ENCODE data around the gene SLPI.

The SLPI gene

DNA sequence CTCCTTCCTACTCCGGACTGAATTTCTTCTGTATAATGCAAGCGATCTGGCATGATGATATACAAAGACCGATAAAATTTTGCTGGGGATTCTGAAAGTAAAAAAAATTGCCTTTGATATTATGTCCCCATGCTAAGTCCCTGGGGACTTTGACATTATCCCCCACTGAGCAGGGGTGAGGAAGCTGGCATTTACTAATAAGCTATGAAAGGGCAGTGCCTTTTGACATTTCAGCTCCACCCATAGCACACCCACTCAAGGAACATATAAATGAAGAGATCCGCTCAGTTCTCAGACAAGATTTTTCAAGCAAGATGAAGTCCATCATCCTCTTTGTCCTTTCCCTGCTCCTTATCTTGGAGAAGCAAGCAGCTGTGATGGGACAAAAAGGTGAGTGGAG is 33.3 kb downstream of the SLPI start, which contains the start of gene SEMG2:
TSS of gene SEMG2 (plus strand) at position 298 of the 400 bp plus-strand sequence. CDS start at position 315, 17 bp downstream.
- no peak for DNase-seq (ENCODE audit: extremely low read depth in 1 of 2, low read depth in 1 of 2)

DNA sequence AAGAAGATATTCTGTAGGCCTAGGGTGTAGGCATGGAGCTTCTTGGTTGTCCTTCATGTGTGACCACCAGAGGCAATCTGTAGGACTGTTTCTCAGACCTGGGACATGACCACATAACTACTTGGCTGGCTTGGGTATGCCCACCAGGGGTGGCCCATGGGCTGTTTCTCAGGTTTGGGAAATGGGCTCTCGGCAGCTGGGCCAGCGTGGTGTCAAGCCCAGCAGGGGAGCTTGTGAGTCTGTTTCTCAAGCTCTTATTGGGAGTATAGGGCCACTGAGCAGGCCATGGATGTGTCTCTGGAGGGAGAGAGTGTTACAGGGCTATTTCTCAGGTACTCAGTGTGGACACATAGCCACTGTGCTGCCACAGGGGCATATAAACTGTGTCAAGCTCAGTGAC is 35.7 kb downstream of the SLPI start:
- no peak for DNase-seq (ENCODE audit: extremely low read depth in 1 of 2, low read depth in 1 of 2)

DNA sequence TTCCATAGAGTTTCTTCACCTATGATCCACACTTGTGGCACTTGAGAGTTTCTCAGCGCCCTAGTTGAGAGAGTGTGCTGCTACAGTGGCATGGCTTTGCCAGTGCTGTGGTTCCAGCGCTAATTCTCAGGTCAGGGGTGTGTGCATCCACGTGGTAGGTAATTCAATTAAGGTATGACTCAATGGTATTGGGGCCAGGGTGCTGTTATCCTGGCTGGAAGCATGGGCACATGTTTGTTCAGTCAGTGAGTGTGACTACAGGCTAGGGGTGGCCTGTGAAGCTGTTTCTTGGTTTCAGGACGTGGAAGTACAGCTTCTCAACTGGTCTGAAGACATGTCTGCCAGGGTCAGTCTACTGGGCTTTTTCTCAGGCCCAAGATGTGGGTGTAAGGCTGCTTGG is 36.2 kb downstream of the SLPI start:
- no peak for DNase-seq (ENCODE audit: extremely low read depth in 1 of 2, low read depth in 1 of 2)

GRCh38 chr20:45212836-45213235 is 41.5 kb downstream of the SLPI start:
- DNase-seq (ENCODE audit: extremely low read depth in 1 of 2, low read depth in 1 of 2) = no peak

DNA sequence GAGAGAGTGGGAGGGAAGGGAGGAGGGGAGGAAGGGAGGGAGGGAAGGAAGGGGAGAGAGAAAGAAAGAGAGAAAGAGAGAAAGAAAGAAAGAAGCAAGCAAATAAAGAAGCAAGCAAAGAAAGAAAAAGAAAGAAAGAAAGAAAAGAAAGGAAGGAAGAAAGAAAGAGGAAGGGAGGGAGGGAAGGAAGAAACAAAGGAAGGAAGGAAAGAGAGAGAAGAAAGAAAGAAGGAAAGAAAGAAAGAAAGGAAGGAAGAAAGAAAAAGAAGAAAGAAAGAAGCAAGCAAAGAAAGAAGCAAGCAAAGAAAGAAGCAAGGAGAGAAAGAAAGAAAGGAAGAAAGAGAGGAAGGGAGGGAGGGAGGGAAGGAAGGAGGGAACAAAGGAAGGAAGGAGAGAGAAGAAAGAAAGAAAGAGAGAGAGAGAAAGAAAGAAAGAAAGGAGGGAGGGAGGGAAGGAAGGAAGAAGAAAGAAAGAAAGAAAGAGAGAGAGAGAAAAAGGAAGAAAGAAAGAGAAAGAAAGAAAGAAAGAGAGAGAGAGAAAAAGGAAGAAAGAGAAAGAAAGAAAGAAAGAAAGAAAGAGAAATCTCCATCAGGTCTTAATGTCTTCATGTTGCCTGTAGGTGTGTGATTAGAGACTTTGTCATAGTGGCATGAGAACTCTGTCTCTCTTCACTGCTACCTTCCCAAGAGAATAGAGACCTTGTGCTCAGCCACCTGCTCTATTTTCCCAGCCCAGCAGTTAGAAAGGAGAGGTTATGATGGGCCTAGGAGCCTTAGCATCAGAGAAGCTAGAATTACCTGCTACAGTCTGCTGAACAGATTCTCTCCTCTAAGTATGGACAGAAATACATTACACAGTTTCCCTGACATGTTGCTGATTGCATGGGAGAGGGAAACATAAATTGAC is 42.5 kb downstream of the SLPI start:
- no peak for DNase-seq (ENCODE audit: extremely low read depth in 1 of 2, low read depth in 1 of 2)

DNA sequence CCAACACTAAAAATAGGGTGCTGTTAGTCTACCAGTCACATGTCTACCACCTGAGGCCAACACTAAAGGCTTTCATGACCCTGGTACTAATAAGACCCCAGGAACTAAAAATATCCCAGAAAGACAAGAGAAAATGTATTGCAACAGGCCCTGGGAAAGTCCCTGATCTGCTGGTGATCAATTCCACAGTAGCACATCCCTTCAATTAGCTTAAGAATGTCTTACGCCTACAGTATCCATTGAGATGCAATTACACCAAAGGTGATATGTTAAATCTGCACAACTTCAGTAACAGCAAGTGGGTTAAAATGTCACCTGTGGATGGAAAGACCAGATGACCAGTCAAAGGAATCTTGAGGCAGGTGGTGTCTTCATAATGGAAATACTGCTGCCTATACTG is 44.4 kb downstream of the SLPI start:
- DNase-seq (ENCODE audit: extremely low read depth in 1 of 2, low read depth in 1 of 2) = no peak

- DNase-seq (ENCODE audit: extremely low read depth in 1 of 2, low read depth in 1 of 2) = no peak
Observed at GRCh38 chr20:45206725-45207124, 47.6 kb downstream of the SLPI start, which contains the start of gene SEMG1. SEMG1 (plus strand) TSS chr20:45207033; CDS start chr20:45207054, 21 bp downstream.
